HepG2 (cell line): Measurements from ENCODE around the gene CAPN9. TPM values are rescaled to one million over a fixed set of nuclear protein-coding genes. Genes with fewer than 3 reads are reported as not detected.

Experiments
- KLF13 ChIP-seq: sonication (generic); formaldehyde crosslinking; IDR thresholded peaks from 2 replicates; pipeline ENCODE4 v1.4.0; 2020; ENCODE audit warnings: mild to moderate bottlenecking, missing genetic modification reagents
- NFKB2 ChIP-seq: sonication (generic); formaldehyde crosslinking; IDR thresholded peaks from 2 replicates; pipeline ENCODE4 v1.4.0; 2020; ENCODE audit warnings: missing genetic modification reagents, borderline replicate concordance
- POLR2G ChIP-seq: fragments of 200-400 bp; formaldehyde crosslinking; IDR thresholded peaks from 2 replicates; pipeline ENCODE4 v1.6.1; 2018; ENCODE audit warnings: mild to moderate bottlenecking, low read depth, low read length, moderate library complexity
- TEAD3 ChIP-seq: optimal IDR thresholded peaks from 2 replicates; pipeline ENCODE3; 2016; ENCODE audit warnings: borderline replicate concordance
- UBTF ChIP-seq: sonication (generic); formaldehyde crosslinking; IDR thresholded peaks from 2 replicates; pipeline ENCODE4 v1.4.0; 2020; ENCODE audit warnings: mild to moderate bottlenecking, missing genetic modification reagents
- ZBTB25 ChIP-seq: IDR thresholded peaks from 2 replicates; pipeline ENCODE4 v1.6.1; 2018; ENCODE audit warnings: missing genetic modification reagents
- ZKSCAN1 ChIP-seq: fragments of 150-350 bp; IDR thresholded peaks from 2 replicates; pipeline ENCODE4 v1.6.1; 2014; ENCODE audit warnings: low read length
- ZNF121 ChIP-seq: sonication (generic); formaldehyde crosslinking; IDR thresholded peaks from 2 replicates; pipeline ENCODE4 v1.5.0; 2020; ENCODE audit warnings: mild to moderate bottlenecking, missing genetic modification reagents
- ZNF547 ChIP-seq: sonication (generic); formaldehyde crosslinking; IDR thresholded peaks from 2 replicates; pipeline ENCODE4 v1.5.1; 2020; ENCODE audit warnings: mild to moderate bottlenecking, missing genetic modification reagents
- ZNF609 ChIP-seq: sonication (generic); formaldehyde crosslinking; IDR thresholded peaks from 2 replicates; pipeline ENCODE4 v1.4.0; 2020; ENCODE audit warnings: mild to moderate bottlenecking, missing genetic modification reagents, borderline replicate concordance
- ZNF724P ChIP-seq: sonication (generic); formaldehyde crosslinking; IDR thresholded peaks from 2 replicates; pipeline ENCODE4 v1.8.0; 2022; ENCODE audit warnings: missing genetic modification reagents, borderline replicate concordance
- ZNF770 ChIP-seq: sonication (generic); formaldehyde crosslinking; IDR thresholded peaks from 2 replicates; pipeline ENCODE4 v1.5.0; 2020; ENCODE audit warnings: mild to moderate bottlenecking, missing genetic modification reagents
- polyA plus RNA-seq, 8 experiments: library from polyadenylated mRNA; depleted of rRNA in 3 of 8; stranded (reverse) in 7 of 8; unstranded in 1 of 8; fragments of >200 nt; fragmentation: Illumina TruSeq in 4 of 8; extraction: Trizol in 4 of 8; gene quantifications; 2 replicates each; pipeline versions ENCODE4 v1.2.1 to v1.2.3, GENCODE V29; 2011 to 2016; ENCODE audit warnings: low read depth in 4 of 8, missing spikeins in 1 of 8, mixed read lengths in 1 of 8; ENCODE audit not compliant: insufficient read depth in 1 of 8
- total RNA-seq, 5 experiments: library from RNA; depleted of rRNA; stranded (reverse); fragments of >200 nt; fragmentation: Illumina TruSeq; extraction: Trizol; gene quantifications; 2 replicates each; pipeline ENCODE4 v1.2.3, GENCODE V29; 2016; ENCODE audit warnings: low read depth in 1 of 5
- TF ChIP-seq, protein P1 (sequence below): sonication (generic); formaldehyde crosslinking; IDR thresholded peaks from 2 replicates; pipeline ENCODE4 v1.4.0; 2020; ENCODE audit warnings: missing genetic modification reagents
- TF ChIP-seq, protein P2 (sequence below): sonication (generic); formaldehyde crosslinking; conservative IDR thresholded peaks from 2 replicates; pipeline ENCODE4 v1.4.0; 2020; ENCODE audit warnings: missing genetic modification reagents

The CAPN9 gene
- total and polyA plus RNA-seq, 2 of the 13 experiments (the other 11 are each of a cell fraction or from before 2014, with no cell fraction given) = 0.04 to 0.31 TPM

- TF ChIP-seq ZNF770 (CRISPR knock-in tag) (no peak), UBTF (CRISPR knock-in tag) (peak; percentile 20; the same call in 1 of the 2 replicates), ZBTB25 (CRISPR knock-in tag) (no peak), ZNF547 (CRISPR knock-in tag) (no peak), TEAD3 (CRISPR knock-in tag) (no peak), NFKB2 (CRISPR knock-in tag) (no peak), ZNF609 (0 out of 2 replicates have a peak, but pooled peaks have one; percentile 30), KLF13 (CRISPR knock-in tag) (0 out of 2 replicates have a peak, but pooled peaks have one; percentile 20), ZKSCAN1 (no peak), ZNF121 (CRISPR knock-in tag) (0 out of 2 replicates have a peak, but pooled peaks have one; percentile 41), POLR2G (no peak; the same call in none of the 2 replicates), ZNF724P (CRISPR knock-in tag) (no peak)
- TF ChIP-seq, protein P1, sequence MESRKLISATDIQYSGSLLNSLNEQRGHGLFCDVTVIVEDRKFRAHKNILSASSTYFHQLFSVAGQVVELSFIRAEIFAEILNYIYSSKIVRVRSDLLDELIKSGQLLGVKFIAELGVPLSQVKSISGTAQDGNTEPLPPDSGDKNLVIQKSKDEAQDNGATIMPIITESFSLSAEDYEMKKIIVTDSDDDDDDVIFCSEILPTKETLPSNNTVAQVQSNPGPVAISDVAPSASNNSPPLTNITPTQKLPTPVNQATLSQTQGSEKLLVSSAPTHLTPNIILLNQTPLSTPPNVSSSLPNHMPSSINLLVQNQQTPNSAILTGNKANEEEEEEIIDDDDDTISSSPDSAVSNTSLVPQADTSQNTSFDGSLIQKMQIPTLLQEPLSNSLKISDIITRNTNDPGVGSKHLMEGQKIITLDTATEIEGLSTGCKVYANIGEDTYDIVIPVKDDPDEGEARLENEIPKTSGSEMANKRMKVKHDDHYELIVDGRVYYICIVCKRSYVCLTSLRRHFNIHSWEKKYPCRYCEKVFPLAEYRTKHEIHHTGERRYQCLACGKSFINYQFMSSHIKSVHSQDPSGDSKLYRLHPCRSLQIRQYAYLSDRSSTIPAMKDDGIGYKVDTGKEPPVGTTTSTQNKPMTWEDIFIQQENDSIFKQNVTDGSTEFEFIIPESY (CRISPR knock-in tag) = peak; percentile 89
- TF ChIP-seq, protein P2, sequence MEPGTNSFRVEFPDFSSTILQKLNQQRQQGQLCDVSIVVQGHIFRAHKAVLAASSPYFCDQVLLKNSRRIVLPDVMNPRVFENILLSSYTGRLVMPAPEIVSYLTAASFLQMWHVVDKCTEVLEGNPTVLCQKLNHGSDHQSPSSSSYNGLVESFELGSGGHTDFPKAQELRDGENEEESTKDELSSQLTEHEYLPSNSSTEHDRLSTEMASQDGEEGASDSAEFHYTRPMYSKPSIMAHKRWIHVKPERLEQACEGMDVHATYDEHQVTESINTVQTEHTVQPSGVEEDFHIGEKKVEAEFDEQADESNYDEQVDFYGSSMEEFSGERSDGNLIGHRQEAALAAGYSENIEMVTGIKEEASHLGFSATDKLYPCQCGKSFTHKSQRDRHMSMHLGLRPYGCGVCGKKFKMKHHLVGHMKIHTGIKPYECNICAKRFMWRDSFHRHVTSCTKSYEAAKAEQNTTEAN (CRISPR knock-in tag) = no peak
Measured at GRCh38 chr1:230705289-230706019, 41.7 kb upstream of the CAPN9 start (continued).
